IMR-90 (cell line): Measurements from ENCODE around the gene LAMA2. TPM values are rescaled to one million over a fixed set of nuclear protein-coding genes. Genes with fewer than 3 reads are reported as not detected.

Experiments used
- ATAC-seq: fragments of 200-7000 bp; cut with Tn5 transposase; 2 replicates; pipeline ENCODE4 v1.9.1; 2020; ENCODE audit warnings: low read depth, mild to moderate bottlenecking, moderate library complexity
- BruUV-seq: library from RNA; stranded (reverse); fragments of 400-500 nt; replicated peaks from 2 replicates; lab custom pipeline; 2021; lab: Mats Ljungman, UMichigan
- CTCF ChIA-PET: fragments of 300-600 bp; formaldehyde crosslinking; extraction: SDS; loops from one replicate; lab custom pipeline; 2021; ENCODE audit warnings: antibody characterized with exemption; lab: Yijun Ruan, JAX
- POLR2A ChIA-PET: fragments of 300-600 bp; sonication (Branson Sonifier 250); formaldehyde crosslinking; loops from one replicate; lab custom pipeline; 2022; ENCODE audit warnings: antibody characterized with exemption; ENCODE audit not compliant: unreplicated experiment; lab: Charles Lee
- DNase-seq: peaks from one replicate; pipeline ENCODE4 v3.0.0; 2013
- H2AFZ ChIP-seq: replicated peaks from 2 replicates; pipeline ENCODE3; 2013; ENCODE audit warnings: low read length, mild to moderate bottlenecking; ENCODE audit not compliant: poor library complexity
- H2AK5ac ChIP-seq: 2 replicates; pipeline ENCODE4 v1.6.1; 2013; ENCODE audit warnings: low read depth, low read length, inconsistent platforms
- H2AK9ac ChIP-seq: replicated peaks from 2 replicates; pipeline ENCODE3; 2013; ENCODE audit warnings: mild to moderate bottlenecking, low read depth, low read length, moderate library complexity; ENCODE audit not compliant: poor library complexity
- H2BK120ac ChIP-seq: 2 replicates; pipeline ENCODE4 v1.6.1; 2013; ENCODE audit warnings: low read depth, low read length, inconsistent platforms
- H2BK15ac ChIP-seq: 3 replicates; pipeline ENCODE4 v1.6.1; 2013; ENCODE audit warnings: low read depth, low read length, inconsistent platforms
- H2BK20ac ChIP-seq: 2 replicates; pipeline ENCODE4 v1.6.1; 2013; ENCODE audit warnings: low read depth, mild to moderate bottlenecking, inconsistent platforms, low read length, moderate library complexity
- H2BK5ac ChIP-seq: 2 replicates; pipeline ENCODE4 v1.6.1; 2013; ENCODE audit warnings: mild to moderate bottlenecking, low read depth, low read length, inconsistent platforms; ENCODE audit not compliant: poor library complexity, severe bottlenecking
- H3K14ac ChIP-seq: replicated peaks from 2 replicates; pipeline ENCODE4 v1.6.1; 2013; ENCODE audit warnings: low read depth, low read length, inconsistent platforms
- H3K18ac ChIP-seq: 2 replicates; pipeline ENCODE4 v1.6.1; 2013; ENCODE audit warnings: low read depth, low read length, control low read depth
- H3K23ac ChIP-seq: 2 replicates; pipeline ENCODE4 v1.6.1; 2013; ENCODE audit warnings: low read depth, low read length, inconsistent platforms
- H3K27ac ChIP-seq: 2 replicates; pipeline ENCODE4 v1.5.1; 2013; ENCODE audit warnings: mild to moderate bottlenecking, control low read depth, low read length; ENCODE audit not compliant: insufficient read depth
- H3K27me3 ChIP-seq: 2 replicates; pipeline ENCODE4 v1.6.1; 2013; ENCODE audit warnings: low read length; ENCODE audit not compliant: control insufficient read depth, insufficient read depth
- H3K36me3 ChIP-seq: 2 replicates; pipeline ENCODE4 v1.6.1; 2013; ENCODE audit warnings: low read length, mixed read lengths; ENCODE audit not compliant: control insufficient read depth, insufficient read depth
- H3K4ac ChIP-seq: 2 replicates; pipeline ENCODE4 v1.6.1; 2013; ENCODE audit warnings: low read depth, low read length, inconsistent platforms
- H3K4me1 ChIP-seq: 2 replicates; pipeline ENCODE4 v1.6.1; 2013; ENCODE audit warnings: low read length, mixed read lengths; ENCODE audit not compliant: control insufficient read depth, insufficient read depth
- H3K4me2 ChIP-seq: 2 replicates; pipeline ENCODE4 v1.6.1; 2013; ENCODE audit warnings: low read depth, mild to moderate bottlenecking, control low read depth, low read length, moderate library complexity
- H3K4me3 ChIP-seq: 2 replicates; pipeline ENCODE4 v1.5.1; 2013; ENCODE audit warnings: low read depth, mild to moderate bottlenecking, control low read depth, low read length, moderate library complexity; ENCODE audit not compliant: insufficient read depth
- H3K56ac ChIP-seq: 2 replicates; pipeline ENCODE4 v1.6.1; 2013; ENCODE audit warnings: low read length, inconsistent platforms; ENCODE audit not compliant: insufficient read depth; ENCODE audit errors: extremely low read depth
- H3K79me1 ChIP-seq, 2 experiments: 2 replicates each; pipeline ENCODE4 v1.6.1; 2013; ENCODE audit warnings: low read length in 2 of 2, inconsistent platforms in 1 of 2, low read depth in 1 of 2
- H3K9ac ChIP-seq: 2 replicates; pipeline ENCODE4 v1.6.1; 2013; ENCODE audit warnings: low read depth, low read length, control low read depth
- H3K9me1 ChIP-seq: 2 replicates; pipeline ENCODE4 v1.6.1; 2013; ENCODE audit warnings: low read length, inconsistent platforms; ENCODE audit not compliant: insufficient read depth
- H3K9me3 ChIP-seq: 2 replicates; pipeline ENCODE4 v1.6.1; 2013; ENCODE audit warnings: low read length; ENCODE audit not compliant: control insufficient read depth, insufficient read depth
- H4K20me1 ChIP-seq: 2 replicates; pipeline ENCODE4 v1.6.1; 2013; ENCODE audit warnings: low read length, inconsistent platforms; ENCODE audit not compliant: insufficient read depth
- H4K5ac ChIP-seq: 2 replicates; pipeline ENCODE4 v1.6.1; 2013; ENCODE audit warnings: mild to moderate bottlenecking, low read depth, low read length, control low read depth
- H4K8ac ChIP-seq, 2 experiments: 2 replicates each; pipeline ENCODE4 v1.6.1; 2013; ENCODE audit warnings: low read depth in 2 of 2, low read length in 2 of 2, control low read depth in 1 of 2, inconsistent platforms in 1 of 2
- H4K91ac ChIP-seq: 2 replicates; pipeline ENCODE4 v1.6.1; 2013; ENCODE audit warnings: low read depth, low read length, inconsistent platforms; ENCODE audit not compliant: insufficient read depth
- NFE2L2 ChIP-seq: fragments of 150-350 bp; IDR thresholded peaks from 2 replicates; pipeline ENCODE4 v1.6.1; 2016; ENCODE audit warnings: low read depth, mild to moderate bottlenecking, low read length
- RAD21 ChIP-seq: IDR thresholded peaks from 2 replicates; pipeline ENCODE4 v1.6.1; 2012; ENCODE audit warnings: low read length, improper control_type of control experiment
- SMC3 ChIP-seq: fragments of 150-350 bp; IDR thresholded peaks from 2 replicates; pipeline ENCODE4 v1.6.1; 2016; ENCODE audit warnings: low read depth, mild to moderate bottlenecking, antibody characterized with exemption, low read length, moderate library complexity
- WGBS, 2 experiments: methylation state at CpG; one replicate each; pipeline versions ENCODE4 v1.1.5 to v1.1.7; 2013; ENCODE audit warnings: missing lambda C conversion rate in 2 of 2; ENCODE audit not compliant: insufficient read length in 1 of 2; ENCODE audit errors: extremely low coverage in 2 of 2; 5-methylcytosine and 5-hydroxymethylcytosine counted together
- dilution Hi-C: fragments of 300-500 bp; cut with HindIII; formaldehyde crosslinking; loops from one replicate; pipeline ENCODE4 v1.14.3; 2018; ENCODE audit warnings: low sequenced_read_pairs; ENCODE audit not compliant: unreplicated experiment
- in situ Hi-C: fragments of 300-500 bp; cut with MboI; formaldehyde crosslinking; loops from 3 replicates; pipeline ENCODE4 v1.14.3; 2019; ENCODE audit warnings: low sequenced_read_pairs, inconsistent platforms, mixed read lengths
- intact Hi-C: fragments of 100-400 bp; cut with micrococcal nuclease; formaldehyde crosslinking; loops from 2 replicates; pipeline ENCODE4 v1.10.0; 2022
- polyA plus RNA-seq, 3 experiments: library from polyadenylated mRNA; depleted of rRNA; stranded (reverse); fragments of >200 nt; gene quantifications; 2 replicates each; pipeline ENCODE4 v1.2.3, GENCODE V29; 2012; ENCODE audit warnings: low replicate concordance in 1 of 3
- total RNA-seq: library from RNA; depleted of rRNA; stranded (reverse); fragments of >200 nt; gene quantifications from 2 replicates; pipeline ENCODE4 v1.2.3, GENCODE V29; 2012

LAMA2 gene
- total and polyA plus RNA-seq, 2 of the 4 experiments (the other 2 are of a cell fraction): 9.9 to 13.3 TPM

GRCh38 chr6:128857806-128858205 is 25.1 kb upstream of the LAMA2 start:
- Histone ChIP-seq H2AK5ac (no peak overlapping the region), H3K4ac (no peak overlapping the region), H3K79me1 (no peaks in the 10 kb centered on the region), H4K5ac (no peak overlapping the region), H3K4me1 (no peaks in the 10 kb centered on the region), H4K20me1 (no peaks in the 10 kb centered on the region), H2BK20ac (no peak overlapping the region), H2BK15ac (no peak overlapping the region), H3K4me3 (no peak overlapping the region), H4K91ac (no peak overlapping the region), H2BK120ac (no peak overlapping the region), H3K56ac (no peak overlapping the region), H3K9ac (no peak overlapping the region), H4K8ac (no peak overlapping the region), H3K9me1 (no peaks in the 10 kb centered on the region), H3K27me3 (peaks cover 2% of the 10 kb centered on the region; the same call in 1 of the 2 replicates), H3K9me3 (no peaks in the 10 kb centered on the region), H3K27ac (no peak overlapping the region), H2AFZ (no peak overlapping the region), H2BK5ac (no peak overlapping the region), H3K18ac (no peak overlapping the region), H3K14ac (no peak overlapping the region), H2AK9ac (no peak overlapping the region), H3K36me3 (no peaks in the 10 kb centered on the region), H3K23ac (no peak overlapping the region), H3K4me2 (no peak overlapping the region)
- no TSS peak for BruUV-seq
- dilution Hi-C loops: no loop called here
- ChIA-PET CTCF (no interaction called here), POLR2A (no interaction called here)
- TF ChIP-seq NFE2L2 (no peak), RAD21 (no peak), SMC3 (no peak)
- intact Hi-C loops: no loop called here
- DNase-seq (no peak), ATAC-seq (no peak)
- WGBS, 2 experiments: 90% methylated on average over 2 of the region's 5 CpGs; no CpG with 5 or more reads in 1 of the 2 experiments
- in situ Hi-C loops: no loop called here
